Liver (tissue), 9 donors: ENCODE results near the gene MKRN3. TPM values are rescaled to one million over a fixed set of nuclear protein-coding genes. Genes with fewer than 3 reads are reported as not detected.

ENCODE experiments used
- DNase-seq: peaks from one replicate; pipeline ENCODE4 v3.0.0-alpha.2; 2017; ENCODE audit warnings: low spot score
- H3K27ac ChIP-seq, 2 donors: one replicate each; pipeline ENCODE4 v1.7.0; 2013; ENCODE audit warnings: inconsistent platforms in 2 of 2, low read length in 2 of 2, control low read depth in 1 of 2, low read depth in 1 of 2, mild to moderate bottlenecking in 1 of 2
- H3K27me3 ChIP-seq, 4 donors: one replicate each; pipeline versions ENCODE4 v1.6.1 to v1.7.0; 2013; ENCODE audit warnings: low read length in 3 of 4, inconsistent platforms in 1 of 4, mild to moderate bottlenecking in 1 of 4, moderate library complexity in 1 of 4; ENCODE audit not compliant: control insufficient read depth in 4 of 4, insufficient read depth in 4 of 4
- H3K36me3 ChIP-seq, 4 donors: one replicate each; pipeline versions ENCODE4 v1.6.1 to v1.7.0; 2013; ENCODE audit warnings: low read length in 3 of 4, mild to moderate bottlenecking in 3 of 4, low read depth in 1 of 4, moderate library complexity in 1 of 4; ENCODE audit not compliant: control insufficient read depth in 4 of 4, insufficient read depth in 3 of 4
- H3K4me1 ChIP-seq, 4 donors: one replicate each; pipeline versions ENCODE4 v1.6.1 to v1.7.0; 2013; ENCODE audit warnings: low read length in 3 of 4, mild to moderate bottlenecking in 3 of 4, moderate library complexity in 1 of 4; ENCODE audit not compliant: control insufficient read depth in 4 of 4, insufficient read depth in 4 of 4
- H3K4me3 ChIP-seq, 3 donors: one replicate each; pipeline versions ENCODE4 v1.6.1 to v1.7.0; 2013; ENCODE audit warnings: low read length in 3 of 3, control low read depth in 1 of 3, low read depth in 1 of 3, mild to moderate bottlenecking in 1 of 3
- H3K9ac ChIP-seq, 2 donors: one replicate each; pipeline ENCODE4 v1.7.0; 2013; ENCODE audit warnings: low read length in 2 of 2, mild to moderate bottlenecking in 2 of 2, moderate library complexity in 2 of 2, control low read depth in 1 of 2, low read depth in 1 of 2
- H3K9me3 ChIP-seq, 4 donors: one replicate each; pipeline versions ENCODE4 v1.6.1 to v1.7.0; 2013; ENCODE audit warnings: low read length in 3 of 4; ENCODE audit not compliant: control insufficient read depth in 4 of 4
- ATF3 ChIP-seq: IDR thresholded peaks from 2 replicates; pipeline ENCODE4 v1.6.1; 2016; ENCODE audit warnings: antibody characterized with exemption
- CTCF ChIP-seq: fragments of 150-350 bp; IDR thresholded peaks from 2 replicates; pipeline ENCODE4 v1.5.1; 2017; ENCODE audit warnings: improper control_type of control experiment, low read depth, low read length; ENCODE audit not compliant: missing input control
- EGR1 ChIP-seq, 2 donors: IDR thresholded peaks; 2 replicates each; pipeline ENCODE4 v1.6.1; 2016 to 2018; ENCODE audit warnings: antibody characterized with exemption in 2 of 2, low read depth in 2 of 2
- FOXA1 ChIP-seq: IDR thresholded peaks from 2 replicates; pipeline ENCODE4 v1.6.1; 2016; ENCODE audit warnings: antibody characterized with exemption
- FOXA2 ChIP-seq: IDR thresholded peaks from 2 replicates; pipeline ENCODE4 v1.6.1; 2016; ENCODE audit warnings: antibody characterized with exemption
- GABPA ChIP-seq, 2 donors: IDR thresholded peaks in 1 of 2; conservative IDR thresholded peaks in 1 of 2; 2 replicates each; pipeline ENCODE4 v1.6.1; 2016; ENCODE audit warnings: antibody characterized with exemption in 2 of 2, mild to moderate bottlenecking in 1 of 2, moderate library complexity in 1 of 2
- HNF4A ChIP-seq, 2 donors: conservative IDR thresholded peaks; 2 replicates each; pipeline ENCODE4 v1.6.1; 2016; ENCODE audit warnings: antibody characterized with exemption in 2 of 2, mild to moderate bottlenecking in 2 of 2
- HNF4G ChIP-seq: IDR thresholded peaks from 2 replicates; pipeline ENCODE4 v1.6.1; 2016; ENCODE audit warnings: antibody characterized with exemption
- JUND ChIP-seq, 2 donors: IDR thresholded peaks; 2 replicates each; pipeline ENCODE4 v1.6.1; 2016; ENCODE audit warnings: antibody characterized with exemption in 2 of 2
- MAX ChIP-seq: IDR thresholded peaks from 2 replicates; pipeline ENCODE4 v1.6.1; 2016; ENCODE audit warnings: antibody characterized with exemption
- NR2F2 ChIP-seq: IDR thresholded peaks from 2 replicates; pipeline ENCODE4 v1.6.1; 2016; ENCODE audit warnings: antibody characterized with exemption
- RAD21 ChIP-seq, 2 donors: IDR thresholded peaks; 2 replicates each; pipeline ENCODE4 v1.6.1; 2016; ENCODE audit warnings: antibody characterized with exemption in 2 of 2, mild to moderate bottlenecking in 2 of 2
- REST ChIP-seq: IDR thresholded peaks from 2 replicates; pipeline ENCODE4 v1.6.1; 2016; ENCODE audit warnings: antibody characterized with exemption, mild to moderate bottlenecking
- RXRA ChIP-seq, 2 donors: IDR thresholded peaks; 2 replicates each; pipeline ENCODE4 v1.6.1; 2017 to 2018; ENCODE audit warnings: antibody characterized with exemption in 2 of 2, mild to moderate bottlenecking in 1 of 2
- SP1 ChIP-seq: IDR thresholded peaks from 2 replicates; pipeline ENCODE4 v1.6.1; 2018; ENCODE audit warnings: antibody characterized with exemption, mild to moderate bottlenecking
- TAF1 ChIP-seq: conservative IDR thresholded peaks from 2 replicates; pipeline ENCODE4 v1.6.1; 2016; ENCODE audit warnings: antibody characterized with exemption, mild to moderate bottlenecking
- YY1 ChIP-seq: IDR thresholded peaks from 2 replicates; pipeline ENCODE4 v1.6.1; 2016; ENCODE audit warnings: antibody characterized with exemption, mild to moderate bottlenecking
- ZBTB33 ChIP-seq: IDR thresholded peaks from 2 replicates; pipeline ENCODE4 v1.6.1; 2016; ENCODE audit warnings: antibody characterized with exemption
- WGBS: extraction: QIAGEN DNeasy Blood & Tissue Kit; methylation state at CpG from one replicate; pipeline ENCODE4 v1.1.7; 2013; 5-methylcytosine and 5-hydroxymethylcytosine counted together
- polyA plus RNA-seq, 2 donors: library from polyadenylated mRNA; stranded (reverse) in 1 of 2; unstranded in 1 of 2; fragments of 200-250 nt in 1 of 2; fragments of >200 nt in 1 of 2; fragmentation: Nextera tagmentation in 1 of 2; extraction: Ambion mirVana in 1 of 2; gene quantifications; one replicate each; pipeline versions ENCODE4 v1.2.1 to v1.2.3, GENCODE V29; 2013 to 2015
- total RNA-seq, 2 donors: library from RNA; depleted of rRNA; stranded (reverse); fragments of >200 nt; gene quantifications; one replicate each; pipeline ENCODE4 v1.2.3, GENCODE V29; 2014
- donor health status: healthy.
- donor health status: healthy.
- donor health status: healthy.
- donor health status: healthy.
- donor health status: healthy.

MKRN3 gene
- total and polyA plus RNA-seq, 4 donors, result 0.59 TPM; not detected in 3

- peaks cover 0 to 2% (median 0%) of the 10 kb centered on the region in 4 donors for H3K9me3 ChIP-seq
- no peak overlapping the region for H3K9ac ChIP-seq
- no peak overlapping the region for H3K4me3 ChIP-seq
- no peaks in the 10 kb centered on the region for H3K36me3 ChIP-seq
- no peaks in the 10 kb centered on the region for H3K4me1 ChIP-seq
- no peak for DNase-seq
- peaks cover 0 to 3% (median 0%) of the 10 kb centered on the region in 4 donors for H3K27me3 ChIP-seq
- no peak overlapping the region for H3K27ac ChIP-seq
- 61% methylated on average over 4 of the region's 4 CpGs for WGBS
- TF ChIP-seq GABPA (IDR thresholded peaks at IDR 0.05 in 1 of 2, conservative IDR thresholded peaks at IDR 0.05 in 1 of 2) (no peak), FOXA2 (no peak), RAD21 (IDR thresholded peaks at IDR 0.05) (no peak), EGR1 (IDR thresholded peaks at IDR 0.05; ENCODE audit: low read depth in 2 of 2) (no peak), RXRA (IDR thresholded peaks at IDR 0.05) (no peak), TAF1 (no peak), NR2F2 (no peak), YY1 (no peak), FOXA1 (no peak), MAX (no peak), ATF3 (no peak), SP1 (no peak), REST (no peak), JUND (IDR thresholded peaks at IDR 0.05) (no peak), CTCF (no peak), HNF4G (no peak), HNF4A (conservative IDR thresholded peaks at IDR 0.05) (no peak)
These were observed 26.8 kb upstream of the MKRN3 start for GRCh38 chr15:23538648-23539047.

- H3K27ac ChIP-seq, result no peak overlapping the region
- H3K9me3 ChIP-seq, result peaks cover 0 to 2% (median 0%) of the 10 kb centered on the region in 4 donors
- H3K27me3 ChIP-seq, result peaks cover 0 to 3% (median 0%) of the 10 kb centered on the region in 4 donors
- no peak for DNase-seq
- 56% methylated on average over 4 of the region's 4 CpGs for WGBS
- H3K9ac ChIP-seq, result no peak overlapping the region
- no peaks in the 10 kb centered on the region for H3K4me1 ChIP-seq
- H3K4me3 ChIP-seq, result no peak overlapping the region
- no peaks in the 10 kb centered on the region for H3K36me3 ChIP-seq
- TF ChIP-seq NR2F2 (no peak), ZBTB33 (no peak), TAF1 (no peak), CTCF (no peak), HNF4A (conservative IDR thresholded peaks at IDR 0.05) (no peak), FOXA2 (no peak), EGR1 (IDR thresholded peaks at IDR 0.05; ENCODE audit: low read depth in 2 of 2) (no peak), ATF3 (no peak), JUND (IDR thresholded peaks at IDR 0.05) (no peak), FOXA1 (no peak), REST (no peak)
These were observed 25.6 kb upstream of the MKRN3 start for GRCh38 chr15:23539892-23540291.
